GM08714 (cell line): ENCODE results near the gene MRPL10.

Source experiments
- H3K4me3 ChIP-seq: fragments of 200-500 bp; sonication (Bioruptor generic); 2 replicates; pipeline ENCODE4 v1.5.1; 2014; ENCODE audit warnings: mild to moderate bottlenecking, low read length, inconsistent platforms
- ZNF274 ChIP-seq: IDR thresholded peaks from 2 replicates; pipeline ENCODE4 v1.6.1; 2012; ENCODE audit warnings: mild to moderate bottlenecking, low read depth, low read length

Gene MRPL10

GRCh38 chr17:47806913-47807255 lies 24.5 kb downstream of the MRPL10 start:
- no peak for TF ChIP-seq ZNF274
- no peak overlapping the region for H3K4me3 ChIP-seq

GRCh38 chr17:47806026-47806912 lies 25.1 kb downstream of the MRPL10 start:
- H3K4me3 ChIP-seq = no peak overlapping the region
- TF ChIP-seq ZNF274 = no peak

GRCh38 chr17:47804461-47804860 lies 26.9 kb downstream of the MRPL10 start:
- no peak overlapping the region for H3K4me3 ChIP-seq
- no peak for TF ChIP-seq ZNF274

- TF ChIP-seq ZNF274 = no peak
- H3K4me3 ChIP-seq = no peak overlapping the region
Measured at GRCh38 chr17:47803751-47804150, 27.6 kb downstream of the MRPL10 start.

GRCh38 chr17:47803201-47803600 lies 28.1 kb downstream of the MRPL10 start:
- TF ChIP-seq ZNF274 = no peak
- no peak overlapping the region for H3K4me3 ChIP-seq

- H3K4me3 ChIP-seq = no peak overlapping the region
- TF ChIP-seq ZNF274 = no peak
Measured at GRCh38 chr17:47802341-47803022, 28.9 kb downstream of the MRPL10 start.

GRCh38 chr17:47801906-47802305 lies 29.4 kb downstream of the MRPL10 start:
- TF ChIP-seq ZNF274 = no peak

GRCh38 chr17:47801176-47801765 lies 30.1 kb downstream of the MRPL10 start:
- no peak for TF ChIP-seq ZNF274
- no peak overlapping the region for H3K4me3 ChIP-seq

More at GRCh38 chr17:47801906-47802305, 29.4 kb downstream of the MRPL10 start:
- no peak overlapping the region for H3K4me3 ChIP-seq

GRCh38 chr17:47800686-47801085 lies 30.7 kb downstream of the MRPL10 start:
- TF ChIP-seq ZNF274 = no peak
- no peak overlapping the region for H3K4me3 ChIP-seq

- no peak for TF ChIP-seq ZNF274
- no peak overlapping the region for H3K4me3 ChIP-seq
Measured at GRCh38 chr17:47797797-47798196, 33.5 kb downstream of the MRPL10 start.

- TF ChIP-seq ZNF274 = no peak
- no peak overlapping the region for H3K4me3 ChIP-seq
Measured at GRCh38 chr17:47792979-47793378, 38.4 kb downstream of the MRPL10 start.

- TF ChIP-seq ZNF274 = no peak
- H3K4me3 ChIP-seq = no peak overlapping the region
Measured at GRCh38 chr17:47792457-47792856, 38.9 kb downstream of the MRPL10 start.

- TF ChIP-seq ZNF274 = no peak
- H3K4me3 ChIP-seq = no peak overlapping the region
Measured at GRCh38 chr17:47791025-47791424, 40.3 kb downstream of the MRPL10 start.

GRCh38 chr17:47789611-47790561 lies 41.5 kb downstream of the MRPL10 start:
- TF ChIP-seq ZNF274 = no peak
- H3K4me3 ChIP-seq = no peak overlapping the region; the same call in 1 of the 2 replicates
